HG02885 (cell line): ENCODE results near the gene AGPS.

ENCODE experiments used
- ATAC-seq: cut with Tn5 transposase; IDR thresholded peaks from one replicate; pipeline ENCODE4 v1.9.1; 2021; ENCODE audit warnings: mild to moderate bottlenecking; ENCODE audit not compliant: unreplicated experiment, poor library complexity

Gene AGPS

GRCh38 chr2:177575358-177575757 lies 182.8 kb downstream of the AGPS start:
- ATAC-seq, result no peak

DNA sequence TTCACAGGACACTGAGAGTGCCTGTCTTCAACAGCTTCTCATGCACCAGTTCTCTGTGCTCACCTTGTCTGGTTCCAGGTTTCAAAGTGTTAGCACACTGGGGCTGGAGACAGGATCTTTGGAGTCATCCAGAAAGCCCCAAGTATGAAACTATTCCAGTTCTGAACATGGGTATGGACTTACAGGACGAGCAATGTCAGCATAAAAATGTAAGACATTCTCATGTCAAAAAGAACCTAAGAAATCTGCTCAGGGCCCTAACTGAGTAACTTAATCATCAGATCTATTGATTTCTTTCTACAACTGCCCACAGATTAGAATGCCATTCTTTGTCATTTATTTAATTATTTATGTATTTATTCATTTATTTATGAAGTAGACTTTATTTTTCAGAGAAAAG lies 184.5 kb downstream of the AGPS start:
- ATAC-seq, result no peak

GRCh38 chr2:177578454-177578853 lies 185.9 kb downstream of the AGPS start:
- no peak for ATAC-seq

- ATAC-seq, result no peak
These were observed 187.0 kb downstream of the AGPS start for GRCh38 chr2:177579486-177580036.

GRCh38 chr2:177582000-177582399 lies 189.4 kb downstream of the AGPS start:
- no peak for ATAC-seq

DNA sequence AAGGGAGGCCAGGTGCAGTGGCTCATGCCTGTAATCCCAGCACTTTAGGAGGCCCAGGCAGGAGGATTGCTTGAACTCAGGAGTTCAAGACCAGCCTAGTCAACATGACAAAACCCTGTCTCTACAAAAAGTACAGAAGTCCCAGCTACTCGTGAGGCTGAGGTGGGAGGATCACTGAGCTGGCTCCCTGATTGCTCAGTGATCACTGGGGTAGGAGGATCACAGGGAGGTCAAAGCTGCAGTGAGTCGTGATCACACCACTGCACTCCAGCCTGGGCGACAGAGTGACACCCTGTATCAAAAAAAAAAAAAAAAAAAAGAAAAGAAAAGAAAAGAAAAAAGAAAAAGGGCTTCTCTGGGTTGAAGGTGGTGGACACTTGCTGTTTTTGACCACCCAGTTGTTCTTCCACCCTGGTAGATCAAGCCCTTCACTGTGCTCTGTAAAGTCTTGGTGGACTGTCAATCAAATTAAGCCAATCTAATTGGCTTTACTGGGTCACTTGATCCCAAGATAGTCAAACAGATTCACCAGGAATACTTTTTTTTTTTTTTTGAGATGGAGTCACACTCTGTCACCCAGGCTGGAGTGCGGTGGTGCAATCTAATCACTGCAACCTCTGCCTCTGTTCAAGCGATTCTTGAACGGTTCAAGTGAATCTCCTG lies 191.6 kb downstream of the AGPS start:
- no peak for ATAC-seq

DNA sequence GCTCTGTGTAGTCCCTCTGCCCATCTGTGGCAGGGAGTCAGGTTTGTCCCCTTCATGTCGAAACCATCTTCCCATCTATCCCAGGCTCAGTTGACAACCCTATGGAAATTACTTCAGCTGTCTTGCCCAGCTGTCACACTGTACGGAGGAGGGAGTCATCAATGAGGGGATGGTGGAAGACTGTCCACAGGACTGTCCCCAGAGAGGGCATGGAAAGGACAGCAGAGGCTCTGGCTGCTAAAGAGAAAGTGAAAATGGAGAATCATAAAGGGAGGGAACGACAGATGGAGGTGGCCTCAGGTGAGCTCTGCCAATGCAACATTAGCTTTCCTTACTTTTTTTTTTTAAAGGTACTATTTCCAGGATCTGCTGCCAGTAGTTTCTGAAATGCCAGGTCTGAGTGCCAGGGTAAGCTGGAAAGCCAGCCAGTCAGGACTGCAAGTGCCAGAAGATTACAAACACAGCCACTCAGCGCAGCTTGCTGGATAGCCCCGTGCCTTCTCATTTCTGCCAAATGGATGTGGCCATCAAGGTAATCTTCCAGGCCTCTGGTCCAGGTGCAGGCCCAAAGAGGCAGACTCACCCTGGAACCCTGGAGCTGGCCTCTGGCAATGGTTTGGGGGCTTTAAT lies 192.8 kb downstream of the AGPS start:
- no peak for ATAC-seq

- no peak for ATAC-seq
These were observed 193.6 kb downstream of the AGPS start for GRCh38 chr2:177586154-177586553.

- no peak for ATAC-seq
These were observed 194.8 kb downstream of the AGPS start for GRCh38 chr2:177587371-177587770.

DNA sequence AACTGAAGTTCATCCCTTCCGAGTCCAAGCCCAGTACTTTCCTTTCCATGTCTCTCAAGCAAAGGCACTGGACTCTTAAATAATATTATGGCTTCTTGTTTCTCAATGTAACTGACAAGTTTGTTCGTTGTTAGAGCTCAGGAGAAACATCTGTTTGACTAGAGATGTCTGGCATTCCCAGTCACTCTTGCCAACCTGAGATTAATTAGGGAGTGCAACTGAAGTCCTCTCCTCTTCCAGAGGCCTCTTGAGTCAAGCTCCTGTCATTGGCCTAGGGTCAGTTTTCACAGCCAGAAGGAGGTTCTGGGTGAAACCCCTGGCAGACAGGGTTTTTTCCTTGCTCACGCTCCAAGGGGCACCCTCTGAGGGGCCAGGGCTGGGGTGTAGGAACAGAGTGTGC lies 196.1 kb downstream of the AGPS start:
- no peak for ATAC-seq

DNA sequence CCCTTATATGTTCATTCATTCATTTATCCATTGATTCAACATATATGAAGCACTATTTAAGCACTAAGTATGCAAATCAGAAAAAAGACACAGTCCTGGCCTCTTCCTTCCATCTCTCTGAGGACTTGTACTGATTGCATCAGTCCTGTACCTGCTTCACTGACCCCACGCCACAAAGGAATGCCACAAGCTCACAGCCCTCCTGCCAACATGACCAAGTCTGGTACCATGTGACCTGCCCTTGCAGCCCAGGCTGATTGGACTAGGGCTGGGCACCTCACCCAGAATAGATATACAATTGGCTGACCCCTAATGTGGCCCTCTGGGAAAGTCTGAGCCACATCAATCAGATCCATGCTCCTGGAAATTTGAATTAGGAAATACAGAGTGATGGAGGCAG lies 196.6 kb downstream of the AGPS start:
- no peak for ATAC-seq

DNA sequence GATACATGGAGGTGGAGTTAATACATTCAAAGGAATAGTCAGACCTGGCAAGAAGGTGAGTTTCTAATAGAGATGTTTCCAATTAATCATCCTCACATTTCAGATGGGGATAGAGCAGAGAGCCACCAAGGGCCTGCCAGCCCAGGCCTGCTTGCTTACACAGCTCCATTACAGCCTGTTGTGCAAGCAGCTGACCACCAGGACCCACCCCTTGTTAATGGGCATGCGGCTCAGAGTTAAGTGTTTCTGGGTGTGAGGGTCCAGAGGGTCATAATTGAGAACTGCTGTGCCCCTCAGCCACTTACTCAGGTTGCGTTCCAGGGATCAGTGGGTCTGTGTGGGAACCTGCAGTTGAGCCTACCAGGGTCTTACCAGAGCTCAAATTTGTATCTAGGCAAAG lies 199.8 kb downstream of the AGPS start:
- no peak for ATAC-seq

DNA sequence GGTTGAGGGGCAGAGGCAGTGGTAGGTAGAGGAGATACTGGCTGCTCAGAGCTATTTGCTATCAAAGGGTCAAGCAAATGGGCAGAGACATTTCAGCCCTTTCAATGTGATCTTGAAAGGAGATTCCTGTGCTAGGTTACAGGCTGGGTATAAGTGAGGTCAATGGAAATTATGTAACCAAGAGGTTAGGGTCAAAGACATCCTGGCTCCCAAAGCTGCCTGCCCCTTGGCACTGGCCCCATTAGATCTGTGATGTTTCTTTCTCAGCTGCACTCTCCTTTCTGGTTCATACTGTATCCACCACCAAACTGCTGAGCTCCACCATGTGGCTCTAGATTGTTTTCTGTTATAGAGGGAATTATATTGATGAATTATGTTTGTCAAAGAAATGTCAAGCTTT lies 200.4 kb downstream of the AGPS start:
- ATAC-seq, result no peak

DNA sequence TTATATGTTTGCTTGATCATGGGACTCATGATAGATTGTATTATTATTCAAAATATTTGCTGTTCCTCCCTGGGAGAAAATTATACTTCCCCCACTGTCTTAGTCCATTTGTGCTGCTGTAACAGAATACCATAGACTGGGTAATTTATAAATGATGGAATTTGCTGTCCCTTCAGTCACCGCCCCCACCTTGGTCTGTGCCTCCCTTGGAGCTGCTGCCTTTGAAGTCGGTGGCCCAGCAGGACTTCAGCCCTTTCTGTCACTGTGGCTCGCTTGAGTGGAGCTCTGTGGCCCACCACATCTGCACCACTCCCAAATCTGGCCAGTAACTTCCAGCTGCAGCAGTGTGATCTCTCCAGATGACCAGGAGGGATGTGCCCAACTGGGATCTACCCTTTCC lies 200.8 kb downstream of the AGPS start:
- no peak for ATAC-seq
